GM19467 (cell line): ENCODE measurements around the gene MEGF11.

Source experiments
- ATAC-seq: cut with Tn5 transposase; IDR thresholded peaks from one replicate; pipeline ENCODE4 v1.9.1; 2021; ENCODE audit warnings: mild to moderate bottlenecking, moderate library complexity; ENCODE audit not compliant: unreplicated experiment

MEGF11 gene

DNA sequence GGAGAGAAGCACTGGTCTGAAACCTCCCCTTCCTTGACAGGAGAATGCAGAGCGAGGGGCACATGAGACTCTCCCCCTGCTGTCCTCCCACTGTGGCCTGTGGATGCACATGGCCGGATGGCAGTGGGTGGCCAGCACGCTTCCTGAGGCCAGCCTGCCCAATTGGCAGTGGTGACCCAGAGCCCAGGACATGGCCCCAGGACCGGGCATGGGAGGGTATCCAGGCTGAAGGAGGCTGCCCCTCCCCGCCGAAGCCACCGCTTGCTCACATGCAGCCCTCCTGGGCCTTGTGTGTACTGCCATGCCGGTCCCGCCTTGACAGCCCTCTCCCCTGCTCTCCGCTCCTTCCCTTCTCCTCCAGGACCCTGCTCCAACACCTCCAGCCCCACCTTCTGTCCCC lies 100.9 kb downstream of the MEGF11 start:
- ATAC-seq = no peak

DNA sequence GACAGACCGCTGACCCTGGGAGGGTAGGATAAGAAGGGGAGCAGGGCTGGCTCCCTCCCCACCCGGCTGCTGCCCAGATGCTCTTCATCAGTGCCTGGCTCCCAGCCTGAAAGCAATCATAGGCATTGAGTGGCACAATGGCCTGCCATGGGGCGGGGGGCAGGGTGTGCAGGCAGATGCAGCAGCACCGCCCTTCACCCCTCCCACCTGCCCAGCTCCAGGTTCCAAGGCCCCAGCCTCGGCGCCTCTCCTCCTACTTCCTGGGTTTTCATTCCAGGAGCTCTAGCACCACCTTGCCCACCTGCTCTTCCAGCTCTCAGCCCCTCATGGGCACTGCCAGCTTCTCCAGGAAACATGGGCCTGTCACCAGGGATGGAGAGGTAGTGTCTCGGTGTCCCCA lies 101.7 kb downstream of the MEGF11 start:
- ATAC-seq = no peak

DNA sequence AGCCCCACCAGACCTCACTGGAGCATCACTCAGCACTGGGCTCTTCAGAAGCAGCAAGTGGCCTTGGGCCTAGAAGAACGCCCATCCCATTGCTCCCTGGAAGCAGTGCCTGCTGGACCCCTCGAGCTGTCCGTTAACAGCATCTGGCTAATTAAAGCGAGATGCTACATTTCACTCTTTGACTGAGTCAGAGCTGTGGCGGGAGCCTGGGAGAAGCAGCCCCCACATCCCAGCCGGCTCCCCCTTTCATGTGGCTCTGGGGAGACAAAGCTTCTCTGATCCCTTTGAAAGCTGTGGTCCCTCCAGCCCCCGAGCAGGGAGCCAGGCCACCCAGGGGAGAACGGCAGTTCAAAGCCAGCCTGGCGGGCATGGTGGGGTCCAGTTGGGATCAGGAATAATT lies 103.7 kb downstream of the MEGF11 start:
- no peak for ATAC-seq

DNA sequence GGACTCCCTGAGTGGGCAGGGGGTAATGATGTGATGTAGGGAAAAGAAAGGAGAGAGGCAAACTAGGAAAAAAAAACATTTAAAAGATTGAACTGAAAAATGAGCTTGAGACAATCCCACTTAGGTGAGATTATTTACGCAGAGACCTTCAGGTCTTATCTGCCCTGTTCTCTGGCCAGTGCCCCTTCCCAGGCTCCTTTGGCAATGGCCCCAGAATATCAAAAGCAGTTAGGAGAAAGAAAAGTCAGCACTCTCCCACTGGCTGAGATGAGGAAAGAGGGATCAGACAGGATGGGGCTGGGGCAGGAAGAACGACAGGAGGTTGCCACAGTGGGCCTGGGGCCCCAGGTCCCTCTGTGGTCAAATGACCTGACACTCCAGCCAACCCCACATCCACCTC lies 105.4 kb downstream of the MEGF11 start:
- ATAC-seq = no peak

DNA sequence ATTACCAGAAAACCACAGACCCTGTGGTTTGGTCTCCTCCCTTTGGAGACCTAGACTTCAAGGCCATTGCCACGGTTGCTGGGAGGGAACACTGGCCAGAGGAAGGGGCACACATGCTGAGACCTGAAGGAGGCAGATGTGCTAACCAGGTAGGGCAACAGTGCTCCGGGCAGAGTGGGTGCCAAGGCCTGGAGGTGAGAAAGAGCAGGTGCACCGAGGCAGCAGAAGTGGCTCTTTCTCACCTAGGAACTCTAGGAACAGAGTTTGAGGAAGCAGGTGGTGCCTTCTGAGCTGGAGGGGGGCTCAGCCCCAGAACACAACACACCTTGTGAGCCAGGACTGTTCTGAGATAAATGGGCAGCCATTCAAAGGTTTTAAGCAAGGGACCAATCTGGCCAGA lies 106.1 kb downstream of the MEGF11 start:
- no peak for ATAC-seq

DNA sequence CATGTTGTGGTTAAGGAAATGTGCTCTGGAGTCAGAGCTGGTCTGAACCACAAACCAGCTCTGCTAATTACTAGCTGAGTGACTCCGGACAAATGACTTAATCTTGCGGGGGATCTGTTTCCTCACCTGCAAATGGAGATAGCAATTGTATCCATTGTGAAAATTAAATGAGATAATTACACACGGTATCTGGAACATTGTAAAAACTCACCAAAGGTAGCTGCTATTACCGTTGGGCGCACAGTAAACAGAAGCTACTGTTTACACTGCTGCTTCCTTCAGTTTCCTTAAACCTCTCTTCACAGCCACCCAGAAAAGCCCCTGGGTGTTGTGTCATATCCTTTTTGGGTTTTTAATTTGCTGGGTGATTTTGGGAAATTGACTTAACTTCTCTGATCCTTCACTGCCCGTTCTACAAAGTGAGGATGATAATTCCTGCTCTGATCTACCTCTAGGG lies 107.8 kb downstream of the MEGF11 start:
- no peak for ATAC-seq

DNA sequence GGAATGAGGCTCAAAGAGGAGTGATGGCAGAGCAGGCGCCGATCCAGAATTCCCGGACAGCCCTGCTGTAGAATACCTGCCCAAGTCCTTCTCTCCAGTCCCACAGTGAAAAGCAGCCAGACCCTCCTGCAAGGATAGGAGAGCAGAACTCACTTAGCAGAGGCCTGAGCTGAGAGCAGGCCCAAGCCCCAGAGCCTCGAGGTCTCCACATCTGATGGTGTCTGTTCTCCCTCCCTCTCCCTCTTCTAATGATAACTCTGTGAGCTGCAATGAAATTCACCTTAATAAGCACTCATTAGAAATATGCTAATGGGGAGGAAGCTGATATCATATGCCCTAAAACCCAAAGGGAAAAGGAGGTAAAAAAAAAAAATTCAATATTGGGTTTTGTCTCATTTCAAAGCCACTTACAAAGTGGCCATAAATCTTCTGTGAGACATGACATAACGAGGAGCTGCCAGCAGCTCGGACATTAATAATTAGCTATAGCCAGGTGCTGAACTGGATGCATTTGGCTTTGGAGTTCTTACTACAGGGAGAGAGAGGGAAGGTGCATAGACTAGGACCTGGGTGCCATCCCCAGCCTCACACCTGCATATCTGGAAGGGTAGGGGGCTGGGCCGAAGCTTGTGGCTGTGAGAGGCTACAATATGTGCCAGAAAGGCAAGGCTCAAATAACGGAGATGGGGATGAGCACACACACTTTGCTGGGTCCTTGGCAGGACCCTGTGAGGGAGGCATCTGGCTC lies 108.4 kb downstream of the MEGF11 start:
- no peak for ATAC-seq

DNA sequence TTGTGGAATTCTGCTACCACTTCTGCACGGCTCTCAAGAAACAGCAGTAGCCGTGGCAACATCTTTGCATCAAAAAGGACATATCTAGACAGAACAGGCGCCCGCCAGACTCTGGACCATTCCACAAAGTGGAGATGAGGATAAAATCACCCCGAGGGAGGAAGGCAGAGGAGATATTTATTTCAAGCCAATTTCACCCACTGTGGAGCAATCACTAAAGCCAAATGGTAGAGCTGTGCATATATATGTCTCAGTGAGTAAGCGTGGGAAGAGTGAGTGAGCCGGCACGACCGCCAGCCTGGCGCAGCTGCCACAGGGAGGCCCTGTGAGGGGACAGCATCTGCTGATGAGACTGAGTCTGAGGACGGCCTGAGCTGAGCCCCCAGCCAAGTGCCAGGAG lies 111.3 kb downstream of the MEGF11 start:
- ATAC-seq = no peak

DNA sequence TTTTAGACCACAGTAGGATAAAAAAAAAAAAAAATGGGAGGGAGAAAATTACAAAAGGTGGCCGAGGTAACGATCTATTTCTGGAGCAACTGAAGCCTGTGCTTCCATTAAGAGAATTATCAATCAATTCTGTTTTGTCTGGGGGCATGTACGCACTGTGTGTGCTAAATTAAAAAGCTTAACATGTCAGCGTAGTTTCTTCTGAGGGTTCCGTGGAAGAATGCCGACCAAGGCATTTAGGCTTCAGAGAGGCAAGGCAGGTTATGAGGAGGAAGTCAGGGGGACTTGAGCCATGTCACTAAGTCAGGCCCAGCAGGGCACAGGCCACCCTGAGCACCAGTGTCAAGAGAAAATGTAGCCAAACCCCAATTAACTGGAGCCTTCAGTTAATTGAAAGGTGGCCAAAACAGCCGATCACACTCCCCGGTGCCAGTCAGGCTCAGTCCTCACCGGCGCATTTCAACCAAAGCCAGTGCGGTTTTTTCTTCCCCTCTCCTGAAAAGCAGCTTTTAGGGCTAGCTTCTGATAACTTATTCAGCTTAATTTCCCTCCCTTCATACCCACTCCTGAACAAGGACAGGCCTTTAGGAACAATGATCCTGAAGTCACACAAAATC lies 113.9 kb downstream of the MEGF11 start:
- no peak for ATAC-seq

DNA sequence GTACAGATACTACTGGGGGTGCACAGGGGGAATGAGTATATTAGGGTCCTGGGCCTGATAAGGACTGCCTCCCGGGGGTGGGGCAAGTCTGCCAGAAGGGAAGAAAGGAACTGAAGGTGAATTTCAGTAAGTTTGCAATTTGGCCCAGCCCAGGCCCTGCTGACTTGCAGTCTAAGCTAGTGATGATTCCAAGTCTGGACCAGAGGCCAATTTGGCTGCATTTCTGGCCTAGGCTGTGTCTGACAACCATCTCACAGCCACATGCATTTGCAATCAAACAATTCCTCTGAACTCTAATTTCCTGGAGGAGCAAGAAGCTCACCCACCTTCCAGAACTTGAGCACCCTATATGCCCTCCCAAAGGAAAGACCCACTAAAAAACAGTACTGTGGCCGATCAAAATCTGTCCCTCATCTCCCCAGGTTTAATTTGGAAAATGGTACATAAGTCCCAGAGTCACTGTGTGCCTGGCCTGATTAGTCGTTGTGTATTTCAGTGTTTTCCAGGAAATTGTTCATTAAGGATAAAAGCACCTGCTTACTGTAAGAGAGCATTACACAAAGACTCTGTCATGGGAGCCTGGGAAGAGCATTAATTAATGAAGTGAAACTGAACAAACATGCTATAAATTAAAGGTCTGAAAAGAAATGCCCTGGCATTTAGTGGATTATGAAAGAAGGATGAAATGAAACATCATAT lies 114.5 kb downstream of the MEGF11 start:
- ATAC-seq = no peak

DNA sequence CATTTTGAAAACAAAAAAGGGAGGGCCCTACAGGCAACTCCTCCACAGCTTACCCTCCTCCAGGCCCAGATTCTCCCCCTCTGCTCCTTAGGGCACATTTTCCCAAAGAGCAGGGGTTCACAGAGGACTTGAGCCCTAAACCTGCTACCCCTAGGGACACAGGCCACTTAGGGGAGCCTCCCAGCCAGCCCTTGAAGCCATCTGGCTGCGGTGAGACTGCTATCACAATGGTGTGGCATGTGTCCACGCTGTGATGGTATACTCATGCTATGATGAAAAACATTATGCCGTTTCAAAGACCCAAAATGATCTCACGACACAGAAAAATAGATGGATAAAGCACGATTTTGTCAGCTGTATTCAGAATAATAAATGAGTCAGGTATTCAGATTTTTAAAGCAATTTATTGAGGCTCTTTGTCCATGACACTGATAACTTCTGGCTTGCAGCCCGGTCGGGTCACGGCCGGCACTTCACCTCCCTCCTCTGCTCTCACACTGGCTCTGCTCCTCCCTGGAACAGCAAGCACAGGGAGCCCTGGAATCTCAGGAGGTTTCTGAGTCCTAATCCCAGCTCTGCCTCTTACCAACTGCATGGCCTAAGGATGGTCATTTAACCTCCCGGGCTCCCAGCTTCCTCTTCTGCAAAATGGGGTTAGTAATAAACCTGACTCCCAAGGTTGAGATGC lies 115.3 kb downstream of the MEGF11 start:
- ATAC-seq = no peak

DNA sequence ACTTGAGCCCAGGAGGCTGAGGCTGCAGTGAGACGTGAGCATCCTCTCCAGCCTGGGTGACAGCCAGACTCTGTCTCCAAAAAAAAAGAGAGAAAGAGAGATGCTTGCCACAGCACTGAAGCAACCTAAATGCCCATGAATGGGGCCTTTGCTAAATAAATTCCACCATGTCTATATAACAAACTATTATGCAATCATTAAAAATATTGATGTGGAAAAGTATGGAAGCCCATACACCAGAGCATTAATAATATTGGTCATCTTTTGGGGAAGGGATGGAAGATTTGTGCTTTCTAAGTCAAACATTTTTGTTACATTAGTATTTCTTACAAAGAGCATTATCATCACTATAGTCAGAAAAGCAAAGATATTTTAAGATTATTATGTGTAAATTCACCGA lies 116.6 kb downstream of the MEGF11 start:
- ATAC-seq = no peak

DNA sequence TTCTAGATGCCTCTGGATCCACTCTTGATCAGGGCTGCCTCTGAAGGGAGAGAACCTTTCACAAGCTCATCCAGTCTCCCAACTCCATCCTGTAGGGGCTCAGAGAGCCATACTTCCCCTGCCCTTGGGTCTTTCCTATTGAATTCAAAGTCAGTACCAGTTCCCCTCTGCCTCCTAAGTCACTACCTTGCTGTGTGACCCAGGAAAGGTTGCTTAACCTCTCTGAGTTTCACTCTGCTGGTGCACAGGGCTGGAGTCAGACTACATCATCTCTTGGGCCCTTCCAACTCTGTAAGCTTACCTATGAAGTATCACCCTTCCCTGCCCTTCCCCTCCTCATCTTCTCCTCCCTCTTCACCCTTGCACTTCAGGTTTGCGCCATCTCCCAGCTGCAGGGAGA lies 117.9 kb downstream of the MEGF11 start:
- ATAC-seq = no peak

DNA sequence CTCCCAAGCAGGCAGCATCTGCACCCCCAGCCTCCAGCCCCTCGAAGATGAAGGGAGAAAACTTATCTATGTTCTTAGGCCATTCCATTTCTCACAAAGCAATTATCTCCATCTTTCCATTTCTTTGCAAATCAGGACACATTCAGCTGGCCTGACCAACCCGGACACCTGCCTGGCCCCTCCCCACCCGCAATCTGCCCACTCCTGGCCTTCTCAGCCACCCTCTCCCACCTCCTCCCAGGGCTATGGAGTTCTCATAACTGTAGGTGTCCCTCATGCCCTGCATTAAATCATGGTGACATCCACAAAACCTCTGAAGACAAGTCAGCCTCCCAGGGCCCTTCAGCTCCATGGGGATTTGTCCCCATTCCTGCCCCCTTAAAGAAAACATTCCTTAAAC lies 119.3 kb downstream of the MEGF11 start:
- ATAC-seq = no peak

DNA sequence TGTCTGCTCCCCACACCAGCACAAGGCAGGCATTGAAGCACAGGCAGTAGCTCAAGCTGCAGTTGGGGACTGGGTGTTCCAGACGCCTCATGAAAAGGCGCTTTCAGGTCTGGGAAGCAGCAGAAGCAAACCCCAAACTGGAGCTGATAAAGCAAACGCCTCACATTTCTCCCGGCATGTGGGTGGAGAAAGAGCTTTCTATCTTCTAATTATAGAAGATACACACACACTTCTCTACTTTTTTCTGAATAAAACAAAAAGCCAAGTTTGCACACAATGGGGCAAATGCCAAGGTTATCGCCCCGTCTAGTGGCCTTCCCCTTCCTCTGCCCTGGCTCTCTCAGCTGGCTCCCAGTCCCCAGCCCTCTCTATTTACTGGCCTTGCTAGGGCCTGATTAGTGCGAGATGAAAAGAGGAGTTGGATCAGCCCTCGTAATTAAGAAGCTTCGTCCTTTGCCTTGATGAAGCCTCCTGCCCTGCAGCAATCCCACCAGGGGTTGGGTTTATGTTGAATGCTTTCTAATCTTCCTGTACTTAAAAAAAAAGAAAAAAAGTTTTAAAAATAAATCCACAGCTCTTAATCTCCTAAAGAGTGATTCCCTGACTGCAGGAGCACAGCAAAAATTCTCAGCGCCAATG lies 120.2 kb downstream of the MEGF11 start:
- ATAC-seq = no peak

DNA sequence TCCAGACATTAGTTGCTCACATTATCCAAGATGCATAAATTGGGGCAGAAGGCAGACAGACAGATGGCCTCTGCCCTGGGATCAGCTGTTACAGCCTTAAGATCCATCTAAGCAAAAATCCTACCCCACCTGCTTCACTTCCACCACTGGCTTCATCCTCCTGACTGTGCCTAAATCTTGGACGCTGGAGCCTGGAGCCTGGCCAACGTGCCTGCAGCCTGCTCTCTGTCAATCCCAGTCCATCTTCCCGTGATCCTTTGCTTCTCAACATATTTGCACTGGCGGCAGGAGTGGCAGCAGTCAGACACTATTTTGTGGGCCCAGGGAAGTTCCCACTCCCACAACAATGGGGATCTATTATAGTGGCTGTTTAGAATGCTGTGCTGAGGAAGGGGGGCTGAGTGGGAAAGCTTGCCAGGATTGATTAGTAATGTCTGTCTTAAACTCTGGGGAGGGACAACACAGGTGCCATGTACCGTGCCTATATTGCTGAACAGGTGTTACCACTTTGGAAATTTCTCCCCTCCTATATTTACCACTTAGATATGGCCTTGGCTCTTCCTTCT lies 121.2 kb downstream of the MEGF11 start:
- no peak for ATAC-seq

DNA sequence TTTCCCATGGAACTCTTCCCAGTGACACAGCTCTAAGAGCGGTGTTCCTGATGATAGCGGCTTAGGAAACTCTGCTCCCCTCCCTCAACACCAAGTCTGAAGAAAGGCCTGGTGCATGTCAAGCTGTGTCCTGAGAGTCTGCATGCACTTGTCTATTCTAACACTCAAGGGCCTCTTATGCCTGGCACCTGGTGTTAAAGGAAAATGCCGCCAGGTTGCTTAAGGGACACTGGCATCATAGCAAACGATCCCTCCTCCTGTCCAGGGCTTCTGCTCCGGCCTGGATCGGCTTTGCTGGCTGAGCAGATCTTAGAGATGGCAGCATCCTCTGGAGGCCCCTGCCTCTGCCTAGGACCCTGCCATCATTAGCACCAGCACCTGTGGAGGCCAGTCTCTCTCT lies 121.7 kb downstream of the MEGF11 start:
- ATAC-seq = no peak

DNA sequence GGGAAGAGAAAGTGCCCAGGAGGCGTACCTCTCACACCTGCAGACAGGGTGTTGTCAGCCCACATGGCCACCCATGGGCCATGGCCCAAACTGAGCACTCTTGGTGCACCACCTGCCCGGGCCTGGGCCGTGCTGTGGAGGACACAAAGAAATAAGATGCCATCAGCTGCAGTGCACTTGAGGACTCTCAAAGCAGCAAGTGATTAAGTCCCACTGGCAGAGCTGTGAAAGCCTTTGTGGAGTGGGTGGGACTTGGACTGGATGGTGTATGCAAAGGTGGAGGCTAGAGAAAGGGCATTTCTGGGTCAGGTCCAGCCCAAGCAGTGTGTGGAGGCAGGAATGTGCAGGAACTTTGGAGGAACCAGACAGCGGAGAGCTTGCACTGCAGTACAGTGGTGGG lies 122.3 kb downstream of the MEGF11 start:
- no peak for ATAC-seq

DNA sequence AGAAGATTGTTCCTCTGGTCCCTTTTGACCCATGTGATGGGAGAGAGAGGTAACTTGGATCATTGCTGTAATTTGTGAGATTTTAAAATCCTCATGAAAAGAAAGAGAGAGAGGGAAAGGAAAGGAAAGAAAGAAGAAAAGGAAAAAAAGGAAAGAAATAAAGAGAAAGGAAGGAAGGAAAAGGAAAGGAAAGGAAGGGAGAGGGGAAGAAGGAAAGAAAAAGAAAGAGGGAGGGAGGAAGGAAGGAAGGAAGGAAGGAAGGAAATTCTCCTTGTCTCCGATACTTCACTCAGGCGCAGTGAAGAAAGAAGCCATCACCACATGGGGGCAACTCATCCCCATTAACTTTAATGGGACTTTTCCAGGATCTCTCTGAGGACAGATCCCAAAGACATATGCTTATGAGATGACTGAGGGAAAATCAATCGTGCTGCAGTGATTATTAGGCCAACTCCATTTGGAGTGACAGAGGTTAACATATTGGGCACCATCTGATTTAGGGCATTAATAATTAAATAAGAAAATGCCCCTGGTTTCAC lies 123.0 kb downstream of the MEGF11 start:
- no peak for ATAC-seq

DNA sequence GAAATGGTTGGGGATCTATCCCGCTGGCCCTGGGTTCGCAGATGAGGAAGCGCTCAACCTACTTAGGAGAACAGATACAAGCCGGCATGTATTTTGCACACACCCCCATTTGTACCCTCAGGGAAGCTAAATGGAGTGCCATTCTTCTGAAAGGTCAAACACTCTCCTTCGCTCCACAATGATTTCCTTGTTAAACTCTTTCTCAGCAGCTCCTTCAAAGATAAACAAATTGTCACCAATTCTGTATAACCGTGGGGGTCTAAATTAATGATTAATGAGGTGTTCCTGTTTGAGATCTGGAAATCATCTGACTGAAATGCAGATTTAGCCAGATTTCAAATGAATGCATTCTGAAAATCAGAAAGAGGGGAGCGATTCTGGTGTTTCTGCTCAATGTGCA lies 124.0 kb downstream of the MEGF11 start:
- no peak for ATAC-seq
